OCI-LY1 (cell line): Measurements from ENCODE around the gene NRP2.

ENCODE experiments used
- H2AFZ ChIP-seq: fragments of 200-600 bp; sonication (generic), shearing (Covaris generic); 2 replicates; pipeline ENCODE4 v1.6.0; 2014; ENCODE audit warnings: antibody characterized with exemption, mild to moderate bottlenecking, low read length
- H3F3A ChIP-seq: fragments of 200-600 bp; sonication (generic), shearing (Covaris generic); 2 replicates; pipeline ENCODE4 v1.6.0; 2014; ENCODE audit warnings: mild to moderate bottlenecking, antibody characterized with exemption, low read length, moderate library complexity; ENCODE audit not compliant: insufficient read depth
- H3K27ac ChIP-seq: fragments of 200-600 bp; sonication (generic); 2 replicates; pipeline ENCODE4 v1.5.1; 2014; ENCODE audit warnings: low read length, mixed run types, mild to moderate bottlenecking, low read depth; ENCODE audit not compliant: poor library complexity, severe bottlenecking
- H3K27me3 ChIP-seq: fragments of 200-600 bp; sonication (generic); 2 replicates; pipeline ENCODE4 v1.6.0; 2014; ENCODE audit warnings: antibody characterized with exemption, mild to moderate bottlenecking, low read length, moderate library complexity; ENCODE audit not compliant: insufficient read depth
- H3K36me3 ChIP-seq: fragments of 200-600 bp; sonication (generic); 2 replicates; pipeline ENCODE4 v1.6.1; 2014; ENCODE audit warnings: mild to moderate bottlenecking, antibody characterized with exemption, low read length, moderate library complexity, mixed read lengths; ENCODE audit not compliant: insufficient read depth
- H3K4me1 ChIP-seq: fragments of 200-600 bp; sonication (generic); 2 replicates; pipeline ENCODE4 v1.5.1; 2014; ENCODE audit warnings: mild to moderate bottlenecking, low read length, moderate library complexity; ENCODE audit not compliant: insufficient read depth, severe bottlenecking
- H3K4me2 ChIP-seq: fragments of 200-600 bp; sonication (generic), shearing (Covaris generic); 2 replicates; pipeline ENCODE4 v1.6.1; 2014; ENCODE audit warnings: low read length
- H3K4me3 ChIP-seq: fragments of 200-600 bp; sonication (generic); 2 replicates; pipeline ENCODE4 v1.5.1; 2014; ENCODE audit warnings: low read length, low read depth, mild to moderate bottlenecking, mixed read lengths; ENCODE audit not compliant: poor library complexity, severe bottlenecking
- H3K79me2 ChIP-seq: fragments of 200-600 bp; shearing (Covaris generic); 2 replicates; pipeline ENCODE4 v1.6.1; 2016; ENCODE audit warnings: mixed run types, low read length, mixed read lengths; ENCODE audit not compliant: insufficient read depth
- H3K9ac ChIP-seq: fragments of 200-600 bp; sonication (generic), shearing (Covaris generic); 2 replicates; pipeline ENCODE4 v1.6.1; 2014; ENCODE audit warnings: mild to moderate bottlenecking, low read length, mixed read lengths
- H3K9me2 ChIP-seq: fragments of 200-600 bp; sonication (generic), shearing (Covaris generic); 2 replicates; pipeline ENCODE4 v1.6.1; 2014; ENCODE audit warnings: low read depth, mild to moderate bottlenecking, low read length, mixed read lengths
- H3K9me3 ChIP-seq: fragments of 200-600 bp; shearing (Covaris generic); 2 replicates; pipeline ENCODE4 v1.6.1; 2014; ENCODE audit warnings: low read length, mixed read lengths
- H4K20me1 ChIP-seq: fragments of 200-600 bp; sonication (generic), shearing (Covaris generic); 2 replicates; pipeline ENCODE4 v1.6.0; 2016; ENCODE audit warnings: mild to moderate bottlenecking, low read length; ENCODE audit not compliant: insufficient read depth
- EZH2 ChIP-seq: fragments of 200-600 bp; sonication (generic), shearing (Covaris generic); IDR thresholded peaks from 2 replicates; pipeline ENCODE4 v1.8.0; 2017; ENCODE audit warnings: borderline replicate concordance, mixed run types, mild to moderate bottlenecking, antibody characterized with exemption, low read length, moderate library complexity, mixed read lengths
- TF ChIP-seq, protein P1 (sequence below): fragments of 200-600 bp; sonication (generic), shearing (Covaris generic); IDR thresholded peaks from 2 replicates; pipeline ENCODE4 v1.5.1; 2017; ENCODE audit warnings: mild to moderate bottlenecking, antibody characterized with exemption, low read length, moderate library complexity, mixed read lengths

NRP2 gene

GRCh38 chr2:205642599-205643356, 39.5 kb upstream of the NRP2 start:
- no peak overlapping the region for H3K4me3 ChIP-seq
- no peak overlapping the region for H3K27ac ChIP-seq
- no peaks in the 10 kb centered on the region for H3K9me2 ChIP-seq
- TF ChIP-seq, protein P1, sequence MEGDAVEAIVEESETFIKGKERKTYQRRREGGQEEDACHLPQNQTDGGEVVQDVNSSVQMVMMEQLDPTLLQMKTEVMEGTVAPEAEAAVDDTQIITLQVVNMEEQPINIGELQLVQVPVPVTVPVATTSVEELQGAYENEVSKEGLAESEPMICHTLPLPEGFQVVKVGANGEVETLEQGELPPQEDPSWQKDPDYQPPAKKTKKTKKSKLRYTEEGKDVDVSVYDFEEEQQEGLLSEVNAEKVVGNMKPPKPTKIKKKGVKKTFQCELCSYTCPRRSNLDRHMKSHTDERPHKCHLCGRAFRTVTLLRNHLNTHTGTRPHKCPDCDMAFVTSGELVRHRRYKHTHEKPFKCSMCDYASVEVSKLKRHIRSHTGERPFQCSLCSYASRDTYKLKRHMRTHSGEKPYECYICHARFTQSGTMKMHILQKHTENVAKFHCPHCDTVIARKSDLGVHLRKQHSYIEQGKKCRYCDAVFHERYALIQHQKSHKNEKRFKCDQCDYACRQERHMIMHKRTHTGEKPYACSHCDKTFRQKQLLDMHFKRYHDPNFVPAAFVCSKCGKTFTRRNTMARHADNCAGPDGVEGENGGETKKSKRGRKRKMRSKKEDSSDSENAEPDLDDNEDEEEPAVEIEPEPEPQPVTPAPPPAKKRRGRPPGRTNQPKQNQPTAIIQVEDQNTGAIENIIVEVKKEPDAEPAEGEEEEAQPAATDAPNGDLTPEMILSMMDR, result no peak
- no peak for TF ChIP-seq EZH2
- H3K27me3 ChIP-seq, result no peaks in the 10 kb centered on the region
- H3K4me2 ChIP-seq, result no peak overlapping the region
- H3K4me1 ChIP-seq, result no peaks in the 10 kb centered on the region
- H2AFZ ChIP-seq, result no peak overlapping the region
- H3K79me2 ChIP-seq, result no peaks in the 10 kb centered on the region
- H3K9ac ChIP-seq, result no peak overlapping the region
- H3F3A ChIP-seq, result no peaks in the 10 kb centered on the region
- H4K20me1 ChIP-seq, result no peaks in the 10 kb centered on the region
- H3K36me3 ChIP-seq, result no peaks in the 10 kb centered on the region
- no peaks in the 10 kb centered on the region for H3K9me3 ChIP-seq

DNA sequence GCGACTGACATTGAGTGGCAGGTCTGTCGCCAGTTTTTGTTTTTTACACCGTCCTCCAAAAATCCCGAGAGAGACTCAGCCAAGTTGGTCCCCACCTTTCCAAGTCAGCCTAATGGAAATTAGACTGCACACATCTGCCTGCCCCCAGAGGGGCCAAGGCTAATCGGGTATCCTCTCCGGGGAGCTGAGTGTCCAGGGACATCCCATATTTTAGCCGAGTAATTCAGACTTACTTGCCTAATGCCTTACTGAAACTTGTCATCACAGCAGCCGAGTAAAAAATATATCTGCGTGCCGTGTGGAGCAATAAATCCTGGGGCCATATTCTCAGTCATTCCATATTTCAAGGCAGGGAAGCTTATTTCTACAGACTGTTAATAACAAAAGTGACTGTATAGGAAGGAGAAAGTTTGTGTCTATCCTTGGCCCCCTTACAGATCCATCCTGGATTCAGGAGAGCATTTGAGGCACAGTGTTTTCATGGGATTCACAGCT, 38.9 kb upstream of the NRP2 start:
- Histone ChIP-seq H4K20me1 (no peaks in the 10 kb centered on the region), H3K9me2 (no peaks in the 10 kb centered on the region), H2AFZ (no peak overlapping the region), H3K9me3 (no peaks in the 10 kb centered on the region), H3K9ac (no peak overlapping the region), H3K4me3 (no peak overlapping the region), H3F3A (no peaks in the 10 kb centered on the region), H3K27ac (no peak overlapping the region), H3K4me1 (no peaks in the 10 kb centered on the region), H3K36me3 (no peaks in the 10 kb centered on the region), H3K4me2 (no peak overlapping the region), H3K79me2 (no peaks in the 10 kb centered on the region), H3K27me3 (no peaks in the 10 kb centered on the region)
- no peak for TF ChIP-seq EZH2
- TF ChIP-seq, protein P1, result no peak

DNA sequence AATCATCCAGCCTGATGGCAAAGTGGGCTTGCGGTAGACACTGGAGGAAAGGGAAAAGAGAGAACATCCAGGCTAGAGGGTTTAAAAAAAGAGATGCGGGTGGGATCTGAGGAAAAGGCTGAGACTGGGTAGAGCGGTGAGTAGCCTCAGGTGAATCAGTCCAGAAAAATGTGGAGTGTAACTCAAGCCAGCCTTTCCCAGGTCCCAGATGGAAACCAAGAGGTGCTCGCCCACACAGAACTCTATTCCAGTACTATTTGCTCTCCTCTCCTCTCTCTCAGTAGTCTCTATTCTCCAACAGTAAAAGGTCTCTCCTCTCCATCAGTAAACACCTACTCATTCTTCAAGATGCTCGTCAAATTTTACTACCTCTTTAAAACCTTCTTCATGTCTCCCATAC, 38.3 kb upstream of the NRP2 start:
- Histone ChIP-seq H3K27ac (no peak overlapping the region), H3K4me2 (no peak overlapping the region), H4K20me1 (no peaks in the 10 kb centered on the region), H3K9me3 (no peaks in the 10 kb centered on the region), H3F3A (no peaks in the 10 kb centered on the region), H3K4me1 (no peaks in the 10 kb centered on the region), H3K79me2 (no peaks in the 10 kb centered on the region), H2AFZ (no peak overlapping the region), H3K27me3 (no peaks in the 10 kb centered on the region), H3K36me3 (no peaks in the 10 kb centered on the region), H3K4me3 (no peak overlapping the region), H3K9me2 (no peaks in the 10 kb centered on the region), H3K9ac (no peak overlapping the region)
- TF ChIP-seq EZH2, result no peak
- TF ChIP-seq, protein P1, result no peak
